Upper lobe of right lung (tissue), 1 donor: Measurements from ENCODE around the gene ASCC3. TPM values are rescaled to one million over a fixed set of nuclear protein-coding genes. Genes with fewer than 3 reads are reported as not detected.

Experiments
- ATAC-seq: fragments of 200-7000 bp; cut with Tn5 transposase; one replicate; pipeline ENCODE4 v1.9.1; 2020; ENCODE audit warnings: mild to moderate bottlenecking, moderate library complexity
- DNase-seq: peaks from one replicate; pipeline ENCODE4 v3.0.0-alpha.2; 2020
- H3K27ac ChIP-seq: fragments of 200-600 bp; one replicate; pipeline ENCODE4 v1.8.0; 2022
- H3K27me3 ChIP-seq: fragments of 200-600 bp; one replicate; pipeline ENCODE4 v1.8.0; 2022; ENCODE audit warnings: mild to moderate bottlenecking
- H3K36me3 ChIP-seq: fragments of 200-600 bp; one replicate; pipeline ENCODE4 v1.8.0; 2022
- H3K4me1 ChIP-seq: fragments of 200-600 bp; one replicate; pipeline ENCODE4 v1.8.0; 2022
- H3K4me3 ChIP-seq: fragments of 200-600 bp; one replicate; pipeline ENCODE4 v1.8.0; 2022; ENCODE audit warnings: mild to moderate bottlenecking
- H3K9me3 ChIP-seq: fragments of 200-600 bp; one replicate; pipeline ENCODE4 v1.8.0; 2022
- intact Hi-C: fragments of 100-400 bp; cut with DNase I; formaldehyde crosslinking; loops from one replicate; pipeline ENCODE4 v1.11.0; 2022
- total RNA-seq: library from RNA; stranded (reverse); fragmentation: NEBNext Ultra II Directional; extraction: Animal tissue kit (Norgen Biotek cat#: 25700); gene quantifications from one replicate; pipeline ENCODE4 v1.2.1, GENCODE V29; 2021
- TF ChIP-seq, protein P1 (sequence below): fragments of 200-600 bp; IDR thresholded peaks from one replicate; pipeline ENCODE4 v1.8.0; 2022; ENCODE audit warnings: antibody characterized with exemption
- donor health status: DM: no; HTN: yes; CAD: no; lungs with severe emphysema.

The ASCC3 gene
- total RNA-seq, 1 donor from 2014 or later, result 39.5 TPM

DNA sequence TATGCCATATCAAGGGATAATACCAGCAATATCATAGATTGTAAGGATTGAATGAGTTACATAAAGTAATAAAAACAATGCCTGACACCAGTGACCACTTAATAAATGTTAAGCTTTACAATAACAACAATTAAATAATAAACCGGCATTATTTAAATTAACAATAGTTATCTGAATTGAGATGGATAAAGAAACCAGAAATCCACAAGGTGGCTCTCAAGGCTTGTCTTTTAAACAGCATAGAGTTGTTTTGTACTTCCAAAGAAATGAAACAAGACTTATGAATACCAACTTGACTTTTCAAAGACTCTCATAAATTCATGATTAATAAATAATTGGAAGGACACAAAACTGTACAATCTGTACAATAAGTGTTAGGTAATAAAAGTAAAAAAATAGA lies 203.1 kb downstream of the ASCC3 start:
- no peaks in the 10 kb centered on the region for H3K36me3 ChIP-seq
- intact Hi-C loops, result no loop called here
- TF ChIP-seq, protein P1, sequence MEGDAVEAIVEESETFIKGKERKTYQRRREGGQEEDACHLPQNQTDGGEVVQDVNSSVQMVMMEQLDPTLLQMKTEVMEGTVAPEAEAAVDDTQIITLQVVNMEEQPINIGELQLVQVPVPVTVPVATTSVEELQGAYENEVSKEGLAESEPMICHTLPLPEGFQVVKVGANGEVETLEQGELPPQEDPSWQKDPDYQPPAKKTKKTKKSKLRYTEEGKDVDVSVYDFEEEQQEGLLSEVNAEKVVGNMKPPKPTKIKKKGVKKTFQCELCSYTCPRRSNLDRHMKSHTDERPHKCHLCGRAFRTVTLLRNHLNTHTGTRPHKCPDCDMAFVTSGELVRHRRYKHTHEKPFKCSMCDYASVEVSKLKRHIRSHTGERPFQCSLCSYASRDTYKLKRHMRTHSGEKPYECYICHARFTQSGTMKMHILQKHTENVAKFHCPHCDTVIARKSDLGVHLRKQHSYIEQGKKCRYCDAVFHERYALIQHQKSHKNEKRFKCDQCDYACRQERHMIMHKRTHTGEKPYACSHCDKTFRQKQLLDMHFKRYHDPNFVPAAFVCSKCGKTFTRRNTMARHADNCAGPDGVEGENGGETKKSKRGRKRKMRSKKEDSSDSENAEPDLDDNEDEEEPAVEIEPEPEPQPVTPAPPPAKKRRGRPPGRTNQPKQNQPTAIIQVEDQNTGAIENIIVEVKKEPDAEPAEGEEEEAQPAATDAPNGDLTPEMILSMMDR, result no peak

DNA sequence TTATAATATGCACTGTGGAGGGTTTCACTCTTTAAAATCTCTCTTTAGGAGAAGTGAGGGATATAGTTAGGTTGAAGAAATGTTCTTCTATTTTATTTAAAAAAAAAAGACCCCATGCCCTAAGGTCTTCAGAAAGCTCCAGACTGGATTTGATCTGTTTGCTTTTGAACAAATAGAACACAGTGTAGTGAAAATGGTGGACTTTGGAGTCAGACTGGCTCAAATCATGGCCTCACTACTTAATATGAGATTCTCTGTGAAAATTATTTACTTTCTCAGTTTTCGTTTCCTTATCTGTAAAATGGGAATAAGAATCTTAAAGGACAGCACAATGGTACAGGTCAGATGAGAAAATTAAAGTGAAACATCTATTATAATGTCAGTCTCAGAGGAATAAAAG lies 203.9 kb downstream of the ASCC3 start:
- Histone ChIP-seq H3K27me3 (no peaks in the 10 kb centered on the region), H3K4me3 (no peak overlapping the region), H3K9me3 (no peaks in the 10 kb centered on the region), H3K4me1 (no peaks in the 10 kb centered on the region), H3K36me3 (no peaks in the 10 kb centered on the region), H3K27ac (no peak overlapping the region)
- no peak for DNase-seq
- intact Hi-C loops, result no loop called here
- no peak for ATAC-seq
- TF ChIP-seq, protein P1, result no peak

More for the DNA sequence above, 203.1 kb downstream of the ASCC3 start:
- ATAC-seq, result no peak
- Histone ChIP-seq H3K27me3 (no peaks in the 10 kb centered on the region), H3K4me1 (no peaks in the 10 kb centered on the region), H3K4me3 (no peak overlapping the region), H3K27ac (no peak overlapping the region), H3K9me3 (no peaks in the 10 kb centered on the region)
- DNase-seq, result no peak

DNA sequence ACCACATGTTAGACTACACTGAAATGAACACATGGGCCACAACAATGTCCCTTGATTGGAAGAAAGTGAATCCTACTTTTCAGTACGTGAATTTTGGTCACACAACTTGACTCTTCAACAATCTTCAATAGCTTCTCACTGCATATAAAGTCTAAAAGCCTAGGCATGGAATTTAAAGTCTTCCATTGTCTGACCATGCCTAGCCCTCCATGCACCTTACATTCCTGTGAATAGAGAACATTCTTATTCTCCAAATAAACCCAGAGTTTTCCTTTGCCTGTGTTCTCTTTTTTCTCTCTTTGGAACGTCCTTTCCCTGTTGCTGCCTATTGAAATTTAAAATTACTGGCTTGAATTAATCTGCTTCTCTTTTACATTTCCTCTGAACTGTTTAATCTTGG lies 207.5 kb downstream of the ASCC3 start:
- H3K27ac ChIP-seq, result no peak overlapping the region
- H3K27me3 ChIP-seq, result no peaks in the 10 kb centered on the region
- ATAC-seq, result no peak
- intact Hi-C loops, result no loop called here
- DNase-seq, result no peak
- H3K9me3 ChIP-seq, result no peaks in the 10 kb centered on the region
- TF ChIP-seq, protein P1, result no peak
- H3K4me3 ChIP-seq, result no peak overlapping the region
- no peaks in the 10 kb centered on the region for H3K4me1 ChIP-seq
- H3K36me3 ChIP-seq, result no peaks in the 10 kb centered on the region

DNA sequence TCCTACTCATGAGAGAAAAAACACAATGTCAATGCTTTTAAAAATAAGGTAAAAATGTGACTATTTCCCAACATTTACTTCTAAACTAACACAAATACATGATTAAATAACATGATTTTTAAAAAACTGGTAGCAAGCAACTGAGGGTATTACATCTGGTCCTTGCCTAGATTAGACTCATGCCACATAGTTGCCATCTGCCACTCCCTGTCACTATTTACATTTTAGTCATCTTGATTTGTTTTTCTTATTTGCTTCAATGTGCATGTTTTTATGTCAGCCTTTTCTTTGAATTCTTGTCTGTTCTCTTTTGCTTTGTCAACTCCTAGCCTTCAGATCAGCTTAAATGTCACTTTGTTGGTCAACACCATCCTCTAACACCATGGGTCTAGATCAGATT lies 209.4 kb downstream of the ASCC3 start:
- no peak for ATAC-seq
- H3K4me3 ChIP-seq, result no peak overlapping the region
- H3K9me3 ChIP-seq, result no peaks in the 10 kb centered on the region
- TF ChIP-seq, protein P1, result no peak
- no peak overlapping the region for H3K27ac ChIP-seq
- H3K4me1 ChIP-seq, result no peaks in the 10 kb centered on the region
- no peak for DNase-seq
- intact Hi-C loops, result no loop called here
- H3K27me3 ChIP-seq, result no peaks in the 10 kb centered on the region
- H3K36me3 ChIP-seq, result no peaks in the 10 kb centered on the region

DNA sequence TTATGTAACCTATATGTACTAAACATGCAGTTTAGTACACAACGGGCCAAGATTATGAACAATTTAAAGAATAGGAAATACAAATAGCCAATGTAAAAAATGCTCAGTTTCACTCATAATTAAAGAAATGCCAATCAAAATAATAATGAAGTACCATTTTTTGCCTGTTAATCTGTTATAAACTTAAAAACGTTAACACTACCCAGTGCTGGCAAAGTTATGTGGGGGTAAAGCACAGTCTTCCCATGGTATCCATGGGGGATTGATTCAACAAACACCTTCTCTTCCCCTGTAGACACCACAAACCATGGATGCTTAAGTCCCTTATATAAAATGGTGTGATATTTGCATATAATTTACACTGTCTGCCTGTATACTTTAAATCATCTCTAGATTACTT lies 211.1 kb downstream of the ASCC3 start:
- no peaks in the 10 kb centered on the region for H3K36me3 ChIP-seq
- H3K4me3 ChIP-seq, result no peak overlapping the region
- intact Hi-C loops, result no loop called here
- no peaks in the 10 kb centered on the region for H3K9me3 ChIP-seq
- H3K4me1 ChIP-seq, result no peaks in the 10 kb centered on the region
- DNase-seq, result no peak
- H3K27ac ChIP-seq, result no peak overlapping the region
- no peak for ATAC-seq
- no peaks in the 10 kb centered on the region for H3K27me3 ChIP-seq
- TF ChIP-seq, protein P1, result no peak

DNA sequence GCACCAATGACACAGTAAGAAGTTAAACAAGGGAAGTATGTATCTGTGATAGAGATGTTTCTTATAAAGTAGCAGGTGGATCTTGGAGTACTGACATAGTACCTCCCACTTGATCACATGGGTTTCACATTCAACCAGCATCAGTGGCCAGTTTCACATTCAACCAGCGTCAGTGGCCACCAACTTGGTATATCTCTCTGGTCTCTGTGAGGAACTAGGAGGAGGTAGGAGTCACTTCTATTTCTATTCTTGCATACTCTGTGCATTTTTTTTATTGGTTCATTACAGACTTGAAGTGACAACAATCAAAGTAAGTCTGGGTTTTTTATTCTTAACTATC lies 216.1 kb downstream of the ASCC3 start:
- ATAC-seq, result no peak
- intact Hi-C loops, result no loop called here
- H3K4me3 ChIP-seq, result no peak overlapping the region

More for the DNA sequence above, 216.1 kb downstream of the ASCC3 start:
- no peaks in the 10 kb centered on the region for H3K4me1 ChIP-seq
- no peak overlapping the region for H3K27ac ChIP-seq
- TF ChIP-seq, protein P1, result no peak
- no peaks in the 10 kb centered on the region for H3K36me3 ChIP-seq
- H3K27me3 ChIP-seq, result no peaks in the 10 kb centered on the region
- no peak for DNase-seq
- no peaks in the 10 kb centered on the region for H3K9me3 ChIP-seq
